ENCODE measurements around the gene NOPCHAP1.
"Not testable (repeated sequence)": the region's sequence is repeated elsewhere in the genome, so short reads cannot be mapped to it uniquely, and the experiment has no call there.

Gene NOPCHAP1

DNA sequence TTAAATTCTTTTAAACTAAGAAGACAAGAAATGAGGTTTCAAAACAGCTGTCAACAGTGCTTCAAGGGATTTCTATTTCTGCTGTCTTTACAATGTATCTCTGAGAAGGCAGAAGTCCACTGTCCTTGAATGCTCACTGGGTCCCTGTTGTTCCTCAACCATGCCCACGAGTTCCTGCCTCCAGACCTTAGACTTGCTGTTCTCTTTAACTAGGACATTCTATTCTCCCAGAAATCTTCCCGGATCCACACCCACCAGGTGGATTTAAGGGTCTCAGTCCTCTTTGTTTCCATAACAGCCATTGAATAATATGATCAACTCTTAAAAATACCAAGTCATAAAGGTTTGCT lies 21.3 kb upstream of the NOPCHAP1 start:
- no peak for DNase-seq (ENCODE audit: low spot score)

GRCh38 chr12:104966677-104967076 lies 19.4 kb upstream of the NOPCHAP1 start:
- no peak for DNase-seq (ENCODE audit: low spot score)

- DNase-seq (ENCODE audit: low spot score), result no peak
Observed at GRCh38 chr12:104969343-104969742, 16.8 kb upstream of the NOPCHAP1 start.

GRCh38 chr12:104971306-104971705 lies 14.8 kb upstream of the NOPCHAP1 start:
- DNase-seq (ENCODE audit: low spot score), result no peak

- DNase-seq (ENCODE audit: low spot score), result no peak
Observed at GRCh38 chr12:104973250-104973649, 12.9 kb upstream of the NOPCHAP1 start.

- DNase-seq (ENCODE audit: low spot score), result no peak
Observed at GRCh38 chr12:104974626-104975290, 11.4 kb upstream of the NOPCHAP1 start.

GRCh38 chr12:104975587-104976343 lies 10.4 kb upstream of the NOPCHAP1 start:
- no peak for DNase-seq (ENCODE audit: low spot score)

DNA sequence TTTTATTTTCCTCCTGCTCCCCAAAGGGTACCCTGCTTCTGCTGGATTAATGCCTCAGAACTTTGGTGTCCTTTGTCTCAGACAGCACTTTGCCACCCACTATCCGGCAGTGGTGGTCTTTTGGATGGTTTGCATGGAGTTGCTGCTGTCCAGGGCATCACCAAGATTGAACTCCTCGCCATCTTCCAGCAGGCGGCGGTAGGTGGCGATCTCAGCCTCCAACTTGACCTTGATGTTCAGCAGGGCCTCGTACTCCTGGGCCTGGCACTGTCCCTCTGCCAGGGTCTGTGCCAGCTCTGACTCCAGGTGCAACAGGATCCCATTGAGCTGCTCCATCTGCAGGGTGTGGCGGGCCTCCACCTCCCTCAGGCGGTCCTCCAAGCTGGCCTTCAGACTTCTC lies 9.4 kb upstream of the NOPCHAP1 start:
- no peak for DNase-seq (ENCODE audit: low spot score)

GRCh38 chr12:104977688-104978087 lies 8.4 kb upstream of the NOPCHAP1 start:
- DNase-seq (ENCODE audit: low spot score), result not testable (repeated sequence)

- no peak for DNase-seq (ENCODE audit: low spot score)
Observed at GRCh38 chr12:104985206-104985605, 910 bp upstream of the NOPCHAP1 start.

- no peak for DNase-seq (ENCODE audit: low spot score)
Observed at GRCh38 chr12:104990950-104991349, 4.8 kb downstream of the NOPCHAP1 start.

GRCh38 chr12:104991565-104992128 lies 5.5 kb downstream of the NOPCHAP1 start:
- no peak for DNase-seq (ENCODE audit: low spot score)

DNA sequence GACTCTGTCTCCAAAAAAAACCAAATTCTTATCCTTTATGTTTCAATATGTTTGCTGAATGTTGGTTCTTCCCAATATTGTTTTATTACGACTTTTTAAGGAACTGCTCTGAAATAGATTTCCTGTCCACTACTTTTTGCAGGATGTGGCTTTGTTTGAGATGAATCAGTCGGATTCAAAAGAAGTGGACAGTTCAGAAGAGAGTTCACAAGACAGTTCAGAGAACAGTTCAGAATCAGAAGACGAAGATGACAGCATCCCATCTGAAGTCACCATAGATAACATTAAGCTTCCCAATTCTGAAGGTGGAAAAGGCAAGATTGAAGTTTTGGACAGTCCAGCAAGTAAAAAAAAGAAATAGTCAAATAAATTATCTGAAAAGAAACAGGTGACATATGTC lies 8.2 kb downstream of the NOPCHAP1 start:
- DNase-seq (ENCODE audit: low spot score), result no peak

DNA sequence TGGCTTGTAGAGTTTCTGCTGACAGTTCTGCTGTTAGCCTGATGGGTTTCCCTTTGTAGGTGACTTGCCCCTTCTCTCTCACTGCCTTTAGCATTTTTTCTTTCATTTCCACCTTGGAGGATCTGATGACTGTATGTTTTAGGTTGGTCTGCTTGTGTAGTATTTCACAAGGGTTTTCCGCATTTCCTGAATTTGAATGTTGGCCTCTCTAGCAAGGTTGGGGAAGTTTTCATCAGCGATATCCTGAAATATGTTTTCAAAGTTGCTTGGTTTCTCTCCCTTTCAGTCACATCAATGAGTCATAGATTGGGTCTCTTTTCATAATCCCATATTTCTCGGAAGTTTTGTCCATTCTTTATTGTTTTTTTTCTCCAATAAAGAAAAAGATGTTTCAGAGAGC lies 11.4 kb downstream of the NOPCHAP1 start:
- no peak for DNase-seq (ENCODE audit: low spot score)

- DNase-seq (ENCODE audit: low spot score), result no peak
Observed at GRCh38 chr12:104998423-104999346, 12.6 kb downstream of the NOPCHAP1 start.

GRCh38 chr12:104999347-104999685 lies 13.2 kb downstream of the NOPCHAP1 start:
- no peak for DNase-seq (ENCODE audit: low spot score)

DNA sequence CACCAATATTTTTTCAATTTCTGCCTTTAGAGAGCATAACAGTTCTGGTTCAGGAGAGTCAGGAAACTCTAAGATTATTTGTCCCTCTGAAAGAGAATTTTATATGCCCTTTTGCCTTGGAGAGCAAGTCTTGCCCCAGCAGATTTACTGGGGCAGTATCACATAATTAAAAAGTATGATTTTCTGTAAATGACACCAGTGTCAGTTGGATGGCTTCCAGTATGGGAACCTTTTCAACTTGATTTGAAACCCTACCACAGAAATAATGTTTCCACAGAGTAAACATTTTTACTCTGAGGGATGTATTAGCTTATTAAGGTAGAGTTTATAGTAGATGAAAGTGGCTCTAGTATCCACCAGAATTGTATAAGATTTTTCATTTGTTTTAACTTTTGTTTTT lies 15.4 kb downstream of the NOPCHAP1 start:
- DNase-seq (ENCODE audit: low spot score), result no peak

DNA sequence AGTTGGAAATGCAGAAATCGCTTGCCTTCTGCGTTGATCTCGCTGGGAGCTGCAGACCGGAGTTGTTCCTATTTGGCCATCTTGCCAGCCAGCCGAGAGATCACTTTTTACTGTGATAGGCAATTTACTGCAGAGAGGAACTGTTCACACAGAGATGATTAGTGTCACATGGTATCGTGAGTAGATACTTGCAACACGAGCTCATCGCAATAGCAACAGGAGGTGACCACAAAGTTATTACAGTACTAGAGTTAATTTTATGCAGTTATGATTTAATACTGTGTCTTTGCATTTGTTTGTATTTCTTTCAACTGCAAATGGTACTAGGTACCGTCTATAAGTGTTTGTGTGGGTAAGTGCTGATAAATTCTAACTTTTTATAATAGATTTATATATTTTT lies 27.8 kb downstream of the NOPCHAP1 start:
- DNase-seq (ENCODE audit: low spot score), result no peak

GRCh38 chr12:105014603-105015002 lies 28.5 kb downstream of the NOPCHAP1 start:
- no peak for DNase-seq (ENCODE audit: low spot score)

DNA sequence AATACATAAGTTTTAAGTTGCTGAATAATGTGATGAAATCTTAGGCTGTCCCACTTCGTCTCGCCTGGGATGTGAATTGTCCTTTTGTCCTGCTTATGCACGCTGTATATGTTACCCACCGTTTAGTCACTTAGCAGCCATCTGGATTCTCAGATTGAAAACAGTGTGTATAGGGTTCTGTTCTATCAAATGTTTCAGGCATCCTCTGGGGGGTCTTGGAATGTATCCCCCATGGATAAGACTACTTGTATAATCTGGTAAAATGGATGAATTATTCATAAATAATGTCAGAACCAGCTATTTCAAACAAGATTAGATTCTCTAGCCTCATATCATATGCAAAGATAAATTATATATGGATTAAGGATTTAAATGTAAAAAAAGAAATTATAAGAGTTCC lies 29.4 kb downstream of the NOPCHAP1 start:
- DNase-seq (ENCODE audit: low spot score), result no peak

- DNase-seq (ENCODE audit: low spot score), result no peak
Observed at GRCh38 chr12:105018012-105018411, 31.9 kb downstream of the NOPCHAP1 start.

DNA sequence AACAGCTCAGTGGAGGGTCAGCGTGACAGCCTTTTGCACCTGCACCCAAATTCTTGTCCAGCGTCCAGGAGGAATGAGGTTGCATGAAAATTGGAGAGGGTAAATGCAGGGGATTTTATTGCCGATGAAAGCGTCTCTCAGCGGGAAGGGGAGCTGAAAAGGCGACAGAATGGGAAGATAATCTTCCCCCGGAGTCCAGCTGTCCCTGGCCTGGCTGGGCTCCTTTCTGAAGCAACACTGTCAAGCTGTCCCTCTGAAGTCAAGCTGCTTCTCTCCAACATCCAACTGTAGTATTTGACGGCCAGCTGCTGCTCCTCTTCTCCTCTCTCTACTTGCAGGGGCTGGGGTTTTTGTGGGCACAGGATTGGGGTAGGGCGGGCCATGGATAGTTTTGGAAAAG lies 32.7 kb downstream of the NOPCHAP1 start:
- DNase-seq (ENCODE audit: low spot score), result no peak
